ENCODE data around the gene MAGEA9.
"Not testable (repeated sequence)": the region's sequence is repeated elsewhere in the genome, so short reads cannot be mapped to it uniquely, and the experiment has no call there.

Gene MAGEA9

GRCh38 chrX:149773768-149774167, 8.0 kb upstream of the MAGEA9 start, which contains the start of gene HSFX1:
TSS of gene HSFX1 (plus strand) at chrX:149774068. CDS start at chrX:149774682, 614 bp downstream.
- not testable (repeated sequence) for H3K9me3 Mint-ChIP-seq; ATAC-seq (replicated peaks); H3K36me3 Mint-ChIP-seq (ENCODE audit: insufficient read depth)

GRCh38 chrX:149777999-149778398, 3.7 kb upstream of the MAGEA9 start:
- not testable (repeated sequence) for H3K27ac Mint-ChIP-seq; ATAC-seq (replicated peaks); H3K4me1 Mint-ChIP-seq (ENCODE audit: low read depth in 2 of 2); H3K36me3 Mint-ChIP-seq (ENCODE audit: insufficient read depth); H3K4me3 Mint-ChIP-seq; DNase-seq; H3K27me3 Mint-ChIP-seq; H3K9me3 Mint-ChIP-seq

More at GRCh38 chrX:149773768-149774167, 8.0 kb upstream of the MAGEA9 start, which contains the start of gene HSFX1:
- not testable (repeated sequence) for DNase-seq; H3K4me3 Mint-ChIP-seq; H3K4me1 Mint-ChIP-seq (ENCODE audit: low read depth in 2 of 2); H3K27ac Mint-ChIP-seq; H3K27me3 Mint-ChIP-seq

- not testable (repeated sequence) for H3K27me3 Mint-ChIP-seq; H3K9me3 Mint-ChIP-seq; H3K36me3 Mint-ChIP-seq (ENCODE audit: insufficient read depth); H3K4me3 Mint-ChIP-seq; DNase-seq; H3K27ac Mint-ChIP-seq
- H3K4me1 Mint-ChIP-seq (ENCODE audit: low read depth in 2 of 2): peaks cover 7 to 16% of the 10 kb centered on the region in 2 donors
- ATAC-seq (replicated peaks): peak; percentile 48
Measured at GRCh38 chrX:149795531-149795930, 13.8 kb downstream of the MAGEA9 start.

GRCh38 chrX:149799095-149799714, 17.5 kb downstream of the MAGEA9 start:
- H3K27me3 Mint-ChIP-seq: no peaks in the 10 kb centered on the region
- peak overlapping the region in 1 of 2 donors; percentile 28 for H3K4me3 Mint-ChIP-seq
- H3K27ac Mint-ChIP-seq: peak overlapping the region in 1 of 2 donors; percentile 83
- no peaks in the 10 kb centered on the region for H3K9me3 Mint-ChIP-seq
- H3K36me3 Mint-ChIP-seq (ENCODE audit: insufficient read depth): peaks cover 3% of the 10 kb centered on the region
- no peak for ATAC-seq (replicated peaks)
- DNase-seq: no peak
- H3K4me1 Mint-ChIP-seq (ENCODE audit: low read depth in 2 of 2): peaks cover 7 to 16% of the 10 kb centered on the region in 2 donors

GRCh38 chrX:149799938-149800337, 18.2 kb downstream of the MAGEA9 start:
- peak overlapping the region in 1 of 2 donors; percentile 83 for H3K27ac Mint-ChIP-seq
- no peaks in the 10 kb centered on the region for H3K9me3 Mint-ChIP-seq
- H3K4me1 Mint-ChIP-seq (ENCODE audit: low read depth in 2 of 2): peaks cover 7 to 16% of the 10 kb centered on the region in 2 donors
- no peaks in the 10 kb centered on the region for H3K27me3 Mint-ChIP-seq
- H3K4me3 Mint-ChIP-seq: peak overlapping the region in 1 of 2 donors; percentile 28
- ATAC-seq (replicated peaks): no peak
- H3K36me3 Mint-ChIP-seq (ENCODE audit: insufficient read depth): peaks cover 3% of the 10 kb centered on the region
- DNase-seq: no peak

- H3K4me3 Mint-ChIP-seq: no peak overlapping the region
- H3K36me3 Mint-ChIP-seq (ENCODE audit: insufficient read depth): no peaks in the 10 kb centered on the region
- no peaks in the 10 kb centered on the region for H3K27me3 Mint-ChIP-seq
- no peaks in the 10 kb centered on the region for H3K9me3 Mint-ChIP-seq
- ATAC-seq (replicated peaks) (no peak), DNase-seq (no peak)
- peaks cover 5 to 7% of the 10 kb centered on the region in 2 donors for H3K4me1 Mint-ChIP-seq (ENCODE audit: low read depth in 2 of 2)
- H3K27ac Mint-ChIP-seq: no peak overlapping the region
Measured at GRCh38 chrX:149803458-149804062, 21.8 kb downstream of the MAGEA9 start.

GRCh38 chrX:149804102-149804501, 22.4 kb downstream of the MAGEA9 start:
- Mint-ChIP-seq H3K4me3 (no peak overlapping the region), H3K27me3 (no peaks in the 10 kb centered on the region), H3K27ac (no peak overlapping the region), H3K9me3 (no peaks in the 10 kb centered on the region), H3K4me1 (ENCODE audit: low read depth in 2 of 2) (peaks cover 5 to 7% of the 10 kb centered on the region in 2 donors), H3K36me3 (ENCODE audit: insufficient read depth) (no peaks in the 10 kb centered on the region)
- DNase-seq (no peak), ATAC-seq (replicated peaks) (no peak)

GRCh38 chrX:149807747-149808458, 26.2 kb downstream of the MAGEA9 start:
- H3K4me3 Mint-ChIP-seq: no peak overlapping the region
- H3K36me3 Mint-ChIP-seq (ENCODE audit: insufficient read depth): no peaks in the 10 kb centered on the region
- H3K4me1 Mint-ChIP-seq (ENCODE audit: low read depth in 2 of 2): no peaks in the 10 kb centered on the region
- DNase-seq (no peak), ATAC-seq (replicated peaks) (no peak)
- no peaks in the 10 kb centered on the region for H3K9me3 Mint-ChIP-seq
- H3K27me3 Mint-ChIP-seq: no peaks in the 10 kb centered on the region
- no peak overlapping the region for H3K27ac Mint-ChIP-seq

- Mint-ChIP-seq H3K9me3 (no peaks in the 10 kb centered on the region), H3K27ac (no peak overlapping the region), H3K4me3 (no peak overlapping the region), H3K36me3 (ENCODE audit: insufficient read depth) (no peaks in the 10 kb centered on the region), H3K4me1 (ENCODE audit: low read depth in 2 of 2) (no peaks in the 10 kb centered on the region), H3K27me3 (peaks cover 7 to 19% of the 10 kb centered on the region in 2 donors)
- no peak for DNase-seq
- no peak for ATAC-seq (replicated peaks)
Measured at GRCh38 chrX:149818652-149819051, 36.9 kb downstream of the MAGEA9 start.

GRCh38 chrX:149819371-149819770, 37.6 kb downstream of the MAGEA9 start:
- Mint-ChIP-seq H3K4me1 (ENCODE audit: low read depth in 2 of 2) (no peaks in the 10 kb centered on the region), H3K36me3 (ENCODE audit: insufficient read depth) (no peaks in the 10 kb centered on the region), H3K27ac (no peak overlapping the region), H3K9me3 (no peaks in the 10 kb centered on the region), H3K4me3 (no peak overlapping the region), H3K27me3 (peaks cover 7 to 22% of the 10 kb centered on the region in 2 donors)
- ATAC-seq (replicated peaks) (no peak), DNase-seq (no peak)

- ATAC-seq (replicated peaks) (no peak), DNase-seq (peak; percentile 25 to 30 (median 28))
- Mint-ChIP-seq H3K4me3 (no peak overlapping the region), H3K36me3 (ENCODE audit: insufficient read depth) (peaks cover 7% of the 10 kb centered on the region), H3K27ac (no peak overlapping the region), H3K9me3 (no peaks in the 10 kb centered on the region), H3K27me3 (peaks cover 7 to 29% of the 10 kb centered on the region in 2 donors), H3K4me1 (ENCODE audit: low read depth in 2 of 2) (peaks cover 30 to 34% of the 10 kb centered on the region in 2 donors)
Measured at GRCh38 chrX:149825424-149825823, 43.7 kb downstream of the MAGEA9 start.

GRCh38 chrX:149827254-149827653, 45.5 kb downstream of the MAGEA9 start:
- H3K9me3 Mint-ChIP-seq: no peaks in the 10 kb centered on the region
- peaks cover 33 to 38% of the 10 kb centered on the region in 2 donors for H3K4me1 Mint-ChIP-seq (ENCODE audit: low read depth in 2 of 2)
- H3K4me3 Mint-ChIP-seq: peak overlapping the region in 1 of 2 donors; percentile 21
- peak overlapping the region; percentile 44 to 94 for H3K27ac Mint-ChIP-seq
- DNase-seq (no peak), ATAC-seq (replicated peaks) (no peak)
- H3K36me3 Mint-ChIP-seq (ENCODE audit: insufficient read depth): peaks cover 7% of the 10 kb centered on the region
- peaks cover under 1 to 21% of the 10 kb centered on the region in 2 donors for H3K27me3 Mint-ChIP-seq

- DNase-seq (peak; percentile 40 to 41 (median 40)), ATAC-seq (replicated peaks) (peak; percentile 83)
- peaks cover 33 to 38% of the 10 kb centered on the region in 2 donors for H3K4me1 Mint-ChIP-seq (ENCODE audit: low read depth in 2 of 2)
- H3K4me3 Mint-ChIP-seq: peak overlapping the region; percentile 64 to 72
- peaks cover 7% of the 10 kb centered on the region for H3K36me3 Mint-ChIP-seq (ENCODE audit: insufficient read depth)
- peak overlapping the region; percentile 90 to 97 for H3K27ac Mint-ChIP-seq
- no peaks in the 10 kb centered on the region for H3K9me3 Mint-ChIP-seq
- peaks cover 0 to 6% of the 10 kb centered on the region in 2 donors for H3K27me3 Mint-ChIP-seq
Measured at GRCh38 chrX:149829751-149830191, 48.0 kb downstream of the MAGEA9 start.

Measured in effector memory CD8-positive, alpha-beta T cell (primary cell).